GM18502 (cell line): ENCODE data around the gene LPP.
A peak's percentile ranks its signal among the peaks of the same experiment; 100 is the strongest.
"Not testable (repeated sequence)": the region's sequence is repeated elsewhere in the genome, so short reads cannot be mapped to it uniquely, and the experiment has no call there.

Source experiments
- ATAC-seq: cut with Tn5 transposase; IDR thresholded peaks from one replicate; pipeline ENCODE4 v1.9.1; 2021; ENCODE audit warnings: mild to moderate bottlenecking; ENCODE audit not compliant: unreplicated experiment, poor library complexity

The LPP gene

GRCh38 chr3:188445175-188445574 is 291.2 kb downstream of the LPP start:
- not testable (repeated sequence) for ATAC-seq

GRCh38 chr3:188446014-188446413 is 292.1 kb downstream of the LPP start:
- peak; percentile 61 for ATAC-seq

GRCh38 chr3:188446766-188447165 is 292.8 kb downstream of the LPP start:
- ATAC-seq = peak; percentile 65

- no peak for ATAC-seq
These were observed 294.9 kb downstream of the LPP start for GRCh38 chr3:188448813-188449212.

- ATAC-seq = no peak
These were observed 295.5 kb downstream of the LPP start for GRCh38 chr3:188449421-188449820.

GRCh38 chr3:188452158-188452772 is 298.3 kb downstream of the LPP start:
- ATAC-seq = no peak

GRCh38 chr3:188453431-188454384 is 299.8 kb downstream of the LPP start:
- ATAC-seq = no peak

- no peak for ATAC-seq
These were observed 301.8 kb downstream of the LPP start for GRCh38 chr3:188455748-188456147.

- ATAC-seq = no peak
These were observed 304.8 kb downstream of the LPP start for GRCh38 chr3:188458756-188459155.

- no peak for ATAC-seq
These were observed 311.4 kb downstream of the LPP start for GRCh38 chr3:188465311-188465710.

- ATAC-seq = no peak
These were observed 314.2 kb downstream of the LPP start for GRCh38 chr3:188468196-188468595.

GRCh38 chr3:188468662-188469061 is 314.7 kb downstream of the LPP start:
- no peak for ATAC-seq

GRCh38 chr3:188469228-188469885 is 315.4 kb downstream of the LPP start:
- no peak for ATAC-seq

- no peak for ATAC-seq
These were observed 316.7 kb downstream of the LPP start for GRCh38 chr3:188470508-188471130.

- no peak for ATAC-seq
These were observed 317.8 kb downstream of the LPP start for GRCh38 chr3:188471723-188472122.

GRCh38 chr3:188472336-188472735 is 318.4 kb downstream of the LPP start:
- no peak for ATAC-seq

- ATAC-seq = no peak
These were observed 319.1 kb downstream of the LPP start for GRCh38 chr3:188473045-188473444.

- no peak for ATAC-seq
These were observed 319.8 kb downstream of the LPP start for GRCh38 chr3:188473591-188474288.

GRCh38 chr3:188476935-188477334 is 323.0 kb downstream of the LPP start:
- no peak for ATAC-seq

GRCh38 chr3:188480011-188480410 is 326.1 kb downstream of the LPP start:
- ATAC-seq = no peak
